Neural progenitor cell (in vitro differentiated cells): Measurements from ENCODE around the gene HTT.

Experiments used
- CTCF ChIP-seq: fragments of 200-600 bp; sonication (generic); IDR thresholded peaks from 2 replicates; pipeline ENCODE4 v1.5.1; 2017; ENCODE audit warnings: antibody characterized with exemption, mild to moderate bottlenecking
- EZH2phosphoT487 ChIP-seq: fragments of 200-600 bp; sonication (generic); IDR thresholded peaks from 2 replicates; pipeline ENCODE4 v1.6.1; 2017; ENCODE audit warnings: antibody characterized with exemption

- TF ChIP-seq CTCF (no peak), EZH2phosphoT487 (no peak)
These were observed 137.4 kb downstream of the HTT start for GRCh38 chr4:3211866-3212265.
